ENCODE data around the gene ACOXL.

GRCh38 chr2:110973262-110973661 is 240.9 kb downstream of the ACOXL start:
- TF ChIP-seq MAFK (IDR thresholded peaks at IDR 0.05; ENCODE audit: low read depth, low read length) (no peak), CEBPB (IDR thresholded peaks at IDR 0.05; ENCODE audit: low read depth, low read length) (no peak), RAD21 (IDR thresholded peaks at IDR 0.05 in 1 of 2, conservative IDR thresholded peaks at IDR 0.05 in 1 of 2; ENCODE audit: low read depth in 2 of 2, low read length in 2 of 2) (no peak), EZH2 (IDR thresholded peaks at IDR 0.05; ENCODE audit: low read depth, low read length, severe bottlenecking) (no peak), BRCA1 (IDR thresholded peaks at IDR 0.05; ENCODE audit: low read depth, low read length) (no peak), CTCF (IDR thresholded peaks at IDR 0.05; ENCODE audit: control extremely low read depth in 1 of 3, insufficient read depth in 1 of 3, low read depth in 1 of 3, low read length in 3 of 3) (no peak), MAX (IDR thresholded peaks at IDR 0.05) (no peak), HDAC6 (IDR thresholded peaks at IDR 0.05; ENCODE audit: low read depth, low read length) (no peak), HDAC2 (IDR thresholded peaks at IDR 0.05; ENCODE audit: borderline replicate concordance in 1 of 2, low read depth in 2 of 2, low read length in 2 of 2) (no peak), JUND (IDR thresholded peaks at IDR 0.05; ENCODE audit: low read length) (no peak), ATF2 (IDR thresholded peaks at IDR 0.05; ENCODE audit: low read length) (no peak)
